HS-5 (cell line): ENCODE measurements around the gene EHBP1.

ENCODE experiments used
- DNase-seq: peaks from one replicate; pipeline ENCODE4 v3.0.0-alpha.2; 2012; ENCODE audit warnings: low read depth

EHBP1 gene

GRCh38 chr2:62964050-62964449 is 258.5 kb downstream of the EHBP1 start:
- DNase-seq, result no peak

GRCh38 chr2:62964671-62965070 is 259.2 kb downstream of the EHBP1 start:
- no peak for DNase-seq

GRCh38 chr2:62966991-62967390 is 261.5 kb downstream of the EHBP1 start:
- no peak for DNase-seq

GRCh38 chr2:62968168-62968567 is 262.7 kb downstream of the EHBP1 start:
- DNase-seq, result no peak

- DNase-seq, result no peak
These were observed 263.2 kb downstream of the EHBP1 start for GRCh38 chr2:62968668-62969067.

- no peak for DNase-seq
These were observed 266.4 kb downstream of the EHBP1 start for GRCh38 chr2:62971936-62972335.

GRCh38 chr2:62972601-62973000 is 267.1 kb downstream of the EHBP1 start:
- DNase-seq, result no peak

- DNase-seq, result no peak
These were observed 269.5 kb downstream of the EHBP1 start for GRCh38 chr2:62974999-62975398.

- no peak for DNase-seq
These were observed 286.1 kb downstream of the EHBP1 start for GRCh38 chr2:62991605-62992004.

GRCh38 chr2:62992561-62992960 is 287.0 kb downstream of the EHBP1 start:
- DNase-seq, result no peak

GRCh38 chr2:62994206-62994605 is 288.7 kb downstream of the EHBP1 start:
- no peak for DNase-seq

GRCh38 chr2:62996534-62997186 is 291.1 kb downstream of the EHBP1 start:
- no peak for DNase-seq

GRCh38 chr2:62998949-62999348 is 293.4 kb downstream of the EHBP1 start:
- no peak for DNase-seq

- peak; percentile 37 for DNase-seq
These were observed 294.4 kb downstream of the EHBP1 start for GRCh38 chr2:62999905-63000304.

GRCh38 chr2:63000801-63001200 is 295.3 kb downstream of the EHBP1 start:
- no peak for DNase-seq

- no peak for DNase-seq
These were observed 296.1 kb downstream of the EHBP1 start for GRCh38 chr2:63001576-63001975.

GRCh38 chr2:63003351-63003750 is 297.8 kb downstream of the EHBP1 start:
- no peak for DNase-seq

GRCh38 chr2:63007813-63008458 is 302.4 kb downstream of the EHBP1 start:
- no peak for DNase-seq

GRCh38 chr2:63008838-63009237 is 303.3 kb downstream of the EHBP1 start:
- DNase-seq, result no peak

- no peak for DNase-seq
These were observed 304.0 kb downstream of the EHBP1 start for GRCh38 chr2:63009490-63009889.

- no peak for DNase-seq
These were observed 307.0 kb downstream of the EHBP1 start for GRCh38 chr2:63012541-63012940.

GRCh38 chr2:63013438-63013837 is 307.9 kb downstream of the EHBP1 start:
- DNase-seq, result no peak

- DNase-seq, result no peak
These were observed 309.9 kb downstream of the EHBP1 start for GRCh38 chr2:63015389-63015788.

- DNase-seq, result no peak
These were observed 312.9 kb downstream of the EHBP1 start for GRCh38 chr2:63018439-63018838.
